ENCODE measurements around the gene DENND4B.

The DENND4B gene

DNA sequence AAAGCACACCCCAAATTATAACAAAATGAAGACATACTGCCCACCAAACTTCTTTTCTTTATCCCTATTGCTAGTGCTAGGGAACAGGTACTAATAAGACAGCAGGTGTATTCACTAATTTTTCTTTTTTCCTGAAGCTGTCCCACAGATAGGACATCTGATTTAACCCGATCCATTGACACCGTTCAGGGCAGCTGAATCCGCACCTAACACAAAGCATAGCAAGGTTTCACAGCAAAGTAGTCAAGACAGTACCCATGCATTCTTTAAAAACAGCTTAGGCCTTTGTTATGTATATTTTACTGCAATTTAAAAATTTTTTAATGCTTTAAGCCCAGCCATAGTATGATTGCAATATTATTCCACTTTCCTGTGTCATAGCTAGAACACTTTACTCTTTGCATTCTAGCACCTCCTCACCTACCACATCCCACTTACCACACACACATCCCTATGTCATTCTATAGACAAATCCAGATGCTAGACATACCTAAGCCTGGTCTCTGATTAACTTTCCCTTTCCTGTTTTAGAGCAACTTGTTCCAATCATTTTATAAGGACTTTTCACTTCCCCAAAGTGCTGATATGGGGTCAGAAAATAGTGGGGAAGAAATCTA lies 64.1 kb downstream of the DENND4B start:
- DNase-seq (ENCODE audit: low spot score) = no peak

DNA sequence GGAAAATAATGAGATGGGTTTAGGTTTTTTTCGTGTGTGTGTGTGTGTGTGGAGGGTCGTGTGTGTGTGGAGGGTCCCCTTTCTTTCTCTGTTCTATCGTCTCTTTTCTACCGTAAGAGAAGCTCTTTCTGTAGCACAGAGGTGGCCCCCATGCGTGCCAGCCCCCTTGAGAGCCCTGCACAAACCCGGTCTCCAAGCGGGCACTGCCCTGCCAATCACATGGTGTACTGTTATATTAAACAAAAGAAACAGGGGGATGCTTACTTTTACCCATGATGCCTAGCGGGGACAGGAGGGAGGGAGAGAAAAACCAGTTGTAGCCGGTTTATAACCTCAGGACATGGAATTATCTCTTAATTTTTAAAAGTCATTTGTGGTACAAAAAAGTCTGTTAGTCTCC lies 64.8 kb downstream of the DENND4B start:
- no peak for DNase-seq (ENCODE audit: low spot score)

DNA sequence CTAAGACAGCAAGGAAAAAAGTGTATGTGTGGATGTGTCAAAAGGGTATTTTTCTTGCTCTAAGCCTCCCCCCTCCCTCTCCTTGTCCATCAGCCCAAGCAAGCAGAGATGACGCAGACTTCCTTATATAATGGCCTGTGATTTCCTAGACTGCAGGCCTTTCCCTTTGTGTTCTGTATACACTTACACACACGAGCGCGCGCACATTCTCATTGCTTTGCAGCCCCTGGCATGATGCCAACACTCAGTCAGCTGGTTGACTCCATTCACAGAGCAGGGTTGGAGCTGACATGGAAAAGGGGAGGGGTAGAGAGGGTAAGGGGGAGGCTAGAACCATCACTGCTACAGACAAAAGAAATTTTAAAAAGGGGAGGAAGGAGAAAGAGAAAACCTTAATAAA lies 65.6 kb downstream of the DENND4B start:
- no peak for DNase-seq (ENCODE audit: low spot score)

DNA sequence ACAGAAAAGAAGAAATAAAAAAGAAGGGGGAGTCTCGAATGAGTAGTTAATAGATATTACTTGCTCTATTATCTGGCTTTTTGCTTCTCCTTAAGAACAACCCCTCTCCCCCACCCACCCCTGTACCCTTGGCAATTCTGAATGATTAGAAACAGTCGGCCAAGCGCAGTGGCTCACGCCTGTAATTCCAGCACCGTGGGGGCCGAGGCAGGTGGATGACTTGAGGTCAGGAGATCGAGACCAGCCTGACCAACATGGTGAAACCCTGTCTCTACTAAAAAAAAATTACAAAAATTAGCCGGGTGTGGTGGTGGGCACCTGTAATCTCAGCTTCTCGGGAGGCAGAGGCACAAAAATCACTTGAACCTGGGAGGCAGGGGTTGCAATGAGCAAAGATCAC lies 66.5 kb downstream of the DENND4B start:
- DNase-seq (ENCODE audit: low spot score) = no peak
